Heart right ventricle (tissue), 16 donors: ENCODE data around the gene EXOSC1. TPM values are rescaled to one million over a fixed set of nuclear protein-coding genes. Genes with fewer than 3 reads are reported as not detected.
A peak's percentile ranks its signal among the peaks of the same experiment; 100 is the strongest.

Experiments
- ATAC-seq, 8 donors: fragments of 200-7000 bp; cut with Tn5 transposase; one replicate each; pipeline ENCODE4 v1.9.1; 2020; ENCODE audit warnings: mild to moderate bottlenecking in 8 of 8, moderate library complexity in 8 of 8, moderate number of reproducible peaks in 1 of 8
- DNase-seq, 2 donors: peaks; one replicate each; pipeline ENCODE4 v3.0.0-alpha.2; 2020
- H3K27ac ChIP-seq, 10 donors: fragments of 200-600 bp; sonication (generic) in 2 of 10; one replicate each; pipeline versions ENCODE4 v1.5.0 to v1.8.0; 2020 to 2022; ENCODE audit warnings: mild to moderate bottlenecking in 3 of 10
- H3K27me3 ChIP-seq, 7 donors: fragments of 200-600 bp; one replicate each; pipeline ENCODE4 v1.8.0; 2021 to 2022; ENCODE audit warnings: mild to moderate bottlenecking in 2 of 7
- H3K36me3 ChIP-seq, 9 donors: fragments of 200-600 bp; sonication (generic) in 1 of 9; one replicate each; pipeline versions ENCODE4 v1.5.0 to v1.8.0; 2020 to 2022; ENCODE audit warnings: mild to moderate bottlenecking in 2 of 9
- H3K4me1 ChIP-seq, 9 donors: fragments of 200-600 bp; sonication (generic) in 1 of 9; one replicate each; pipeline versions ENCODE4 v1.5.0 to v1.8.0; 2020 to 2022; ENCODE audit warnings: mild to moderate bottlenecking in 4 of 9
- H3K4me3 ChIP-seq, 10 donors: fragments of 200-600 bp; sonication (generic) in 2 of 10; one replicate each; pipeline versions ENCODE4 v1.5.0 to v1.8.0; 2020 to 2022; ENCODE audit warnings: mild to moderate bottlenecking in 7 of 10, moderate library complexity in 2 of 10
- H3K9me3 ChIP-seq, 11 donors: fragments of 200-600 bp in 10 of 11; sonication (generic) in 2 of 11; one replicate each; pipeline versions ENCODE4 v1.5.0 to v1.8.0; 2013 to 2022; ENCODE audit warnings: mild to moderate bottlenecking in 2 of 11, control low read depth in 1 of 11, moderate library complexity in 1 of 11
- CTCF ChIP-seq, 9 donors: fragments of 200-600 bp; sonication (generic) in 2 of 9; IDR thresholded peaks; one replicate each; pipeline versions ENCODE4 v1.5.0 to v1.8.0; 2021 to 2022; ENCODE audit warnings: antibody characterized with exemption in 9 of 9, mild to moderate bottlenecking in 5 of 9, moderate library complexity in 1 of 9
- WGBS, 2 donors: extraction: QIAGEN DNeasy Blood & Tissue Kit; methylation state at CpG; one replicate each; pipeline ENCODE4 v1.1.7; 2013; ENCODE audit warnings: inconsistent platforms in 1 of 2; 5-methylcytosine and 5-hydroxymethylcytosine counted together
- intact Hi-C, 10 donors: fragments of 100-400 bp; cut with DNase I; formaldehyde crosslinking; loops; one replicate each; pipeline versions ENCODE4 v1.11.1 to v1.14.2; 2022
- polyA plus RNA-seq, 2 donors: library from polyadenylated mRNA; stranded (reverse); fragments of 200-250 nt; gene quantifications; one replicate each; pipeline ENCODE4 v1.2.3, GENCODE V29; 2013
- total RNA-seq, 10 donors: library from RNA; stranded (reverse); fragmentation: NEBNext Ultra II Directional in 3 of 10; extraction: Animal tissue kit (Norgen Biotek cat#: 25700) in 3 of 10; gene quantifications; one replicate each; pipeline versions ENCODE4 v1.2.1 to v1.2.4, GENCODE V29; 2021 to 2023
- donor health status: Arrhythmogenic right ventricular cardiomyopathy.
- donor health status: ischemic (EF 13 %, LVEDD 7.1; RV severe dilation, severe dysfunction).
- donor health status: healthy with polysubstance abuse.
- donor health status: DM: no; HTN: yes; CAD: no.
- donor health status: DM: no; HTN: no; CAD: no.
- donor health status: ischemic (EF 25% LVEDD 6.9; RV normal size, moderate dysfunction).
- donor health status: ischemic (EF 25% LVEDD 5.7; RV mildly dilated, moderate dysfunction).
- donor health status: healthy.
- donor health status: DM: yes; HTN: yes; CAD: no.
- donor health status: Ischemic cardiomyopathy.
- donor health status: ischemic (EF 35%, LVEDD 5.7; RV mildly dilated, moderate dysfunction).
- donor health status: nonischemic (EF 11% LVEDD 7.7; RV severe dilation, severe dysfunction).
- donor health status: DM: yes; HTN: yes; CAD: no.
- donor health status: PGD.
- donor health status: ischemic (EF 29% LVEDD 5.4; RV normal size, mild dysfunction).
- donor health status: nonischemic (EF 23%, LVEDD 6.1; RV moderate dilation, normal function).

EXOSC1 gene
- total and polyA plus RNA-seq, 12 donors, result 11.7 to 31.3 (median 15.8) TPM

- Histone ChIP-seq H3K4me3 (no peak overlapping the region), H3K36me3 (no peaks in the 10 kb centered on the region), H3K9me3 (no peaks in the 10 kb centered on the region), H3K27ac (peak overlapping the region in 2 of 10 donors; percentile 30 to 87), H3K4me1 (peaks cover 0 to 41% (median 11%) of the 10 kb centered on the region in 9 donors), H3K27me3 (no peaks in the 10 kb centered on the region)
- intact Hi-C loops, result loop anchor here in 5 of 10 donors (2.0 to 10.0 kb wide), 4 partner anchors 206 to 211 kb away; no protein-coding TSS in a partner anchor
- 72 to 84% methylated on average over 3 of the region's 3 CpGs for WGBS, 2 donors
- ATAC-seq (no peak), DNase-seq (no peak)
- no peak for TF ChIP-seq CTCF (IDR thresholded peaks at IDR 0.05)
These were observed 39.7 kb downstream of the EXOSC1 start for GRCh38 chr10:97406064-97406463.

GRCh38 chr10:97404044-97404443 lies 41.8 kb downstream of the EXOSC1 start:
- DNase-seq, result no peak
- Histone ChIP-seq H3K4me3 (no peak overlapping the region), H3K36me3 (peaks cover 0 to under 1% (median 0%) of the 10 kb centered on the region in 9 donors), H3K27ac (no peak overlapping the region), H3K4me1 (peaks cover 0 to 58% (median 19%) of the 10 kb centered on the region in 9 donors), H3K27me3 (no peaks in the 10 kb centered on the region), H3K9me3 (no peaks in the 10 kb centered on the region)
- no peak for TF ChIP-seq CTCF (IDR thresholded peaks at IDR 0.05)
- ATAC-seq, result no peak
- intact Hi-C loops, result loop anchor here in 4 of 10 donors (5.0 to 10.0 kb wide), 4 partner anchors 67 to 333 kb away; partner anchors contain the start of gene ZFYVE27 (in 1 of the 4)

- Histone ChIP-seq H3K36me3 (peaks cover 0 to 23% (median 4%) of the 10 kb centered on the region in 9 donors), H3K4me1 (peaks cover 0 to 34% (median 13%) of the 10 kb centered on the region in 9 donors), H3K27me3 (no peaks in the 10 kb centered on the region), H3K27ac (peak overlapping the region in 9 of 10 donors; percentile 56 to 91 (median 83)), H3K9me3 (no peaks in the 10 kb centered on the region), H3K4me3 (peak overlapping the region in 9 of 10 donors; percentile 48 to 96 (median 79))
- no peak for TF ChIP-seq CTCF (IDR thresholded peaks at IDR 0.05)
- DNase-seq (no peak), ATAC-seq (no peak)
- intact Hi-C loops, result loop anchor here in 4 of 10 donors (5.0 to 10.0 kb wide), 4 partner anchors 64 to 336 kb away; partner anchors contain the start of gene ZFYVE27 (in 1 of the 4)
- WGBS, 2 donors, result 65 to 69% methylated on average over 13 of the region's 13 CpGs
These were observed 44.3 kb downstream of the EXOSC1 start for GRCh38 chr10:97401455-97401919.

- Histone ChIP-seq H3K9me3 (no peaks in the 10 kb centered on the region), H3K4me1 (peaks cover 0 to 30% (median 13%) of the 10 kb centered on the region in 9 donors), H3K27me3 (no peaks in the 10 kb centered on the region), H3K36me3 (peaks cover 0 to 29% (median 4%) of the 10 kb centered on the region in 9 donors), H3K4me3 (peak within 1 kb of the TSS; percentile 48 to 96 (median 80)), H3K27ac (peak within 1 kb of the TSS in 9 of 10 donors; percentile 56 to 91 (median 83))
- peak; percentile 95 to 98 (median 97) for ATAC-seq
- peak; percentile 37 to 96 for DNase-seq
- TF ChIP-seq CTCF (IDR thresholded peaks at IDR 0.05), result peak in 4 of 9 donors; percentile 8 to 36 (median 22)
- intact Hi-C loops, result loop anchor here in 4 of 10 donors (5.0 to 10.0 kb wide), 4 partner anchors 64 to 336 kb away; partner anchors contain the start of gene ZFYVE27 (in 1 of the 4)
- 1% methylated on average over 39 of the region's 39 CpGs for WGBS, 2 donors
These were observed 44.9 kb downstream of the EXOSC1 start, which contains the start of gene RRP12 for GRCh38 chr10:97400665-97401454. Gene RRP12, minus strand, starts transcription at chr10:97401340. Its CDS starts 109 bp downstream, at chr10:97401231.
